ENCODE data around the gene FRA10AC1.

DNA sequence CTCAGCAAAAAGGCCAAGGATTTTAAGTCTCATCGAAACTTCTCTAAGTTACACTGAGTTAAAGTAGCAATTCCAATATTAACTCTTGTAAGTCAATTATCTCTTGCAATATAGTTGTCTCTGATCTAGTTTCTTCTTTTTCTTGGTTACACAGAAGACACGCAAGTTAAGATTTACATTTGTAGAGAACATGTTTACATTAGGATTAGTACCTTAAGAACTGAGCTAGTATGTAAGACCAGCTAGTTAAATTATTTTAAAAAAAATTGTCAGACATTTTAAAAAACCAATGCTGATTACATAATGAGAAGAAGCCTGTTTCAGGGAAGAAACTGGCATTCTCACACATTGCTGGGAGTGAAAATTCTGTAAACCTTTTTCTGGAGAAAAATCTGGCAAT, 31.4 kb downstream of the FRA10AC1 start:
- no peak for TF ChIP-seq CTCF (IDR thresholded peaks at IDR 0.05; ENCODE audit: low read depth, low read length)
- TF ChIP-seq EZH2phosphoT487 (IDR thresholded peaks at IDR 0.05; ENCODE audit: low read depth): no peak

Data from OCI-LY3 (cell line).